HG03442 (cell line): Measurements from ENCODE around the gene TP53I13.

ENCODE experiments used
- ATAC-seq: cut with Tn5 transposase; IDR thresholded peaks from one replicate; pipeline ENCODE4 v1.9.1; 2021; ENCODE audit warnings: mild to moderate bottlenecking, moderate library complexity; ENCODE audit not compliant: unreplicated experiment

The TP53I13 gene

GRCh38 chr17:29613856-29614255, 45.4 kb downstream of the TP53I13 start:
- no peak for ATAC-seq

GRCh38 chr17:29614349-29615047, 46.0 kb downstream of the TP53I13 start:
- ATAC-seq = no peak

- ATAC-seq = no peak
These were observed 46.5 kb downstream of the TP53I13 start for GRCh38 chr17:29615048-29615385.

- ATAC-seq = peak; percentile 35
These were observed 47.2 kb downstream of the TP53I13 start for GRCh38 chr17:29615492-29616299.

GRCh38 chr17:29616300-29617048, 48.0 kb downstream of the TP53I13 start:
- ATAC-seq = no peak

- peak; percentile 32 for ATAC-seq
These were observed 48.6 kb downstream of the TP53I13 start for GRCh38 chr17:29617125-29617480.

DNA sequence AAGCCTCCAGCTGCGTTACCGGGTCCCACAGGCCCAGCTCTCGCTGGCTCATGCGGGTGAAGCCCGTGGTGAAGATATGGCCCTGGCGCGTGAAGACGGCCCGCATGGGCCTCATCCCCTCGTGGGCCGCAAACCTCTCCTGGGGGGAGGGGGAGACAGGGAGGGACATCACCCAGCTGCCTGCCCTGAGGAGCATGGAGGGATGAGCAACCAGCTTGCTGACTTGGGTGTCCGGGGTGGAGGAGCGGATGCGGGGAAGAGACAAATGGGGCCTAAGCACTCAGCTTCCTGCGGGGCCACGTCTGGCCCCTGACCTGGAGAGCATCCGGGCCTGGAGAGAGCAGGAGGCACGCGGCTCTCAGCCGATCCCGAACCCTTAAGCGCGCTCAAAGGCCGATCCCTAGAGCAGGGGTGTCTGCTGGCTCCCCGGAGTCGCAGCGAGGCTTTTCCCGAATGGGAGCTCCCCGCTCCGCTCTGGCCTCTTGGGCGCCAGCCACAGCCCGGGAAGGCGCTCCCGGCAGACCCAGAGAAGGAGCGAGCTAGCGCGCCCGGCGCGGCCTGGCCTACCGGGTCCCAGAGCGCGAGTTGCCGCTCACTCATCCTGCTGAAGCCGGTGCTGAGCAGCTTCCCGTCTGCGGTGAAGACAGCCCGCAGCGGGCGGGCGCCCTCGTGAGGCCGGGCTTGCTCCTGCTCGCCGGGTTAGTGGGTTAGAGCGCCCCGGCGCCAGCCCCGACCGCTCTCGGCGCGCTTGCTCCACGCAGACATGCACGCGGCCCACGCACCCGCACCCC, 49.2 kb downstream of the TP53I13 start:
- peak; percentile 26 for ATAC-seq

DNA sequence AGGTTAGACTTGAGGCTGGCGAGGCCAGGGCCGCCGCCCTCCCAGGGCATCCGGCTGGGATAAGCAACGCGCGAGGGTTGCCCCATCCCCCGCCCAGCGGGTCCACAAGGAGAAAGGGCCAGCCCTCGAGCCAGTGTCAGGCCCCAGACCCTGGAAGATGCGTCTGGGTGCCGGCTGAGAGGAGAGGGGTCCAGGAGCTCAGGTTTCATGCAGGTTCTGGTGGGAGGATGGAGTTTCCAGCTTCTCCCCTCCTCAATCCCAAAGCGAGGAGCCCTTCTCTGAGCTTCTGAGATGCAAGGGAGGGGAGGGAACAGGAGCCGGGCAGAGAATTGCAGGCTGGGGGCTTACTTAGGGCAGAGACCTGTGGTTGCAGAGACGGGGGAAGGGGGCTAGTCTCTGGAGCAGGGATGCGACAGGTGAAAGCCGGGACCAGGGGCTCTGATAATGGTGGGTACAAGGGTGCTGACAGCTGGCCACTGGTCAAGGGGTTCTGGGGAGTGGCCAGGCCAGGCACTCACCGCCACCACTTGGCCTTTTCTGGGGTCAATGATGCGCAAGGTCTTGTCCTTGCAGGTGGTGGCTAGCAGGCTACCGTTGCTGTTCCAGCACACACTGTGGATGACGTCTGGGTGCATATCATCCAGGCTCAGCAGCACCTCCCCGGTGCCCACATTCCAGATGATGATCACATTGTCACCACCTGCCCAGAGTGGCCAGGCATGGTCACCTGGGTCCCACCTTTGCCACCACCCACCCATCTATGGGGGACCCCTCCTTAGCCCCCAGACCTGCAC, 50.0 kb downstream of the TP53I13 start:
- ATAC-seq = no peak

DNA sequence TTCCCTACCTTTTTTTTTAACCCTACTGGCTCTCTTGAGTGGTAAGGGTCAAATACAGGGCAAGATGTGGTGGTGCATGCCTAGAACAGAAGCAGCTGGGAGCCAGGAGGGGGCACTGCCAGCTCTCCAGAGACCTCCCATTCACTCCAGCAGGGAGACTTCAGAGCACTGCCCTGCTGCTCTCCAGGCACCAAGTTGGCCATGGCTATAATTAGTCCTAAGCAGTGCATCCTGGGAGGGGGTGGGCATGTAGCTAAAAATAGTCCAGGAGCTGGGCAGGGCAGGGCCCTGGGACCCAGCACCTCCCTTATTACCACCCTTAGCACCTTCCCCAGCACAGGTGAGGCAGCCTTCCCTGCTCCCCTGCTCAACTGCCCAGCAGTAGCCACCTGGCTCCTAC, 50.8 kb downstream of the TP53I13 start:
- no peak for ATAC-seq

- no peak for ATAC-seq
These were observed 51.8 kb downstream of the TP53I13 start for GRCh38 chr17:29620271-29620670.

DNA sequence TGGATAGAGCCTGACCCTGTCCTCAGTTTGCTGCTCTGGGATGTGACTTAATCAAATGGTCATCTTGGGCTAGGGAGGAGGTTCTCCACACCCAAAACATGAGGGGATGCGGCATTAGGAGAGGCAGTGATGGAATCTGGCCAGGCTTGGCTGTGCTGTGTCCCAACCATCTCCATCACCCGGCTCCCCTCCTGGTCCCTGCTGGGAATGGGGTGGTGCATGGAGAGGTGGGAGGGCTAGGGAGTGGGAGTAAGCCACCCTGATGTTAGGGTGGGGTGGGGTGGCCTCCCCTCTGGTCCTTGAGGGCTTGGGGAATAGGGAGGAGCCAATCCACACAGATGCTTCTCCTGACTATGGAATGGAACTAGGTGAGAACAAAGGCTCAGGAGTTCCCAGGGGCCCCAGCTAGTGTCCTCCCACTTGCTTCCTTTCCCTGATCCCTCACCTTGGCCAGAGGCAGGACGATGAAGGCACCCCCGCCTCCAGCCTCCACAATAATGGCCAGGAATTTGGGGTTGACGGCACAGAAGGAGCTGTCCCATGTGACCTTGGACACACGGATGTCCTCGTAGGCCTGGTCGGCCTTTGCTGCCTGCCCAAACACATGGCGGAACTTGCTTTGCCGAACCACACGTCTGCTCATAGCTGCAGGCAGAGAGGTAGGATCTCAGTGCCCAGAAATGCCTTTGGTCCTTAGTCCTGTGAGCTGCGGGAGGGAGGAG, 52.4 kb downstream of the TP53I13 start:
- ATAC-seq = no peak

DNA sequence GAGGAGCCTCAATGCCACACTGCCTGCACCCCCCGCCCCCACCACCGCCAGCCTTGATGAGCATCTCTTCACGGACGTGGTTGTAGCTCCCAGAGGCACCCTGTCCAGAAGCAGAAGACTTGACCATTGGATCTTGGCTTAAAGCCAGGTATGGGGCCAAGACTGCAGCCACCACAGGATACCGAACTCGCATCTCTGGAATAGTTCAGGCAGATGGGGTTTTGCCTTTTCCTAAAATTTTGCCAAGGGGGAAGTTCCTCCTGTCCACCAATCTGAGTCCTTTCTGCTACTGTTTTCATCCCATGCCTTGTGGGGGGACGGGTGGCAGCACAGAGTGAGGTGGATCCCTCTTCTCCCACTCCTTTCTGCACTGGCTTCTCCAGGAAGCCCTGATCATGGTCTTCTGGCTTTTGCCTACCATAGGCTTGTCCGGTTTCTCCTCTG, 53.3 kb downstream of the TP53I13 start:
- no peak for ATAC-seq
